ENCODE data around the gene COX11. TPM values are rescaled to one million over a fixed set of nuclear protein-coding genes. Genes with fewer than 3 reads are reported as not detected.

The COX11 gene
- polyA plus RNA-seq, 1 of the 3 experiments (the other 2 are of a cell fraction) = 85.8 TPM

- TF ChIP-seq EP300 (IDR thresholded peaks at IDR 0.05; ENCODE audit: borderline replicate concordance in 1 of 2, low read depth in 1 of 2, low read length in 1 of 2) (no peak), RXRA (IDR thresholded peaks at IDR 0.05; ENCODE audit: borderline replicate concordance, low read depth) (no peak), MXI1 (IDR thresholded peaks at IDR 0.05; ENCODE audit: low read depth, low read length) (no peak), GABPA (IDR thresholded peaks at IDR 0.05; ENCODE audit: low read depth) (no peak), FOXM1 (IDR thresholded peaks at IDR 0.05; ENCODE audit: low read depth) (no peak), CHD2 (IDR thresholded peaks at IDR 0.05; ENCODE audit: low read length, partially characterized antibody) (no peak)
Measured at GRCh38 chr17:54951286-54951685, 17.2 kb downstream of the COX11 start (continued).

GRCh38 chr17:54950116-54950515 is 18.3 kb downstream of the COX11 start:
- no peaks in the 10 kb centered on the region; the same call in 1 of the 2 replicates for H3K9me3 ChIP-seq
- peaks cover 5% of the 10 kb centered on the region for H3F3A ChIP-seq (replicated peaks; ENCODE audit: insufficient read depth)
- no peak overlapping the region for H3K4me2 ChIP-seq
- H4K20me1 ChIP-seq (ENCODE audit: insufficient read depth) = no peaks in the 10 kb centered on the region
- no peaks in the 10 kb centered on the region for H3K4me1 ChIP-seq (ENCODE audit: control insufficient read depth in 1 of 2, insufficient read depth in 2 of 2, low read depth in 1 of 2, low read length in 1 of 2)
- no peaks in the 10 kb centered on the region for H3K9me2 ChIP-seq
- peaks cover 52 to 75% of the 10 kb centered on the region in 2 experiments for H3K36me3 ChIP-seq (replicated peaks in 1 of 2; ENCODE audit: control insufficient read depth in 1 of 2, insufficient read depth in 2 of 2, low read length in 1 of 2)
- no peak overlapping the region for H3K4me3 ChIP-seq (ENCODE audit: low read depth in 2 of 2, low read length in 1 of 2)
- no peak for TF ChIP-seq TAF1 (IDR thresholded peaks at IDR 0.05; ENCODE audit: borderline replicate concordance, low read depth, low read length)
- TF ChIP-seq FOXM1 (IDR thresholded peaks at IDR 0.05; ENCODE audit: low read depth) = no peak
- no peak for TF ChIP-seq YY1 (IDR thresholded peaks at IDR 0.05; ENCODE audit: low read depth)
- no peak overlapping the region for H2AFZ ChIP-seq (ENCODE audit: low read depth)
- H3K27me3 ChIP-seq (ENCODE audit: insufficient read depth) = no peaks in the 10 kb centered on the region
- WGBS (ENCODE audit: low lambda C conversion rate) = 98% methylated on average over 2 of the region's 2 CpGs
- H3K27ac ChIP-seq (ENCODE audit: low read depth in 2 of 2, low read length in 1 of 2) = no peak overlapping the region
- no peak for DNase-seq
- H3K9ac ChIP-seq = no peak overlapping the region
- CTCF ChIA-PET = interaction anchor here (0.9 to 1.8 kb wide), 3 partner anchors 18 to 38 kb away, joined by 3 to 4 read pairs (median 3); no protein-coding TSS in a partner anchor
- POLR2A ChIA-PET = interaction anchor here (1.4 kb wide), 1 partner anchor 18 kb away, joined by 3 read pairs; no protein-coding TSS in a partner anchor
- H3K79me2 ChIP-seq (ENCODE audit: insufficient read depth) = no peaks in the 10 kb centered on the region

- no peak overlapping the region for H3K9ac ChIP-seq
- no peaks in the 10 kb centered on the region for H3K9me2 ChIP-seq
- H3K79me2 ChIP-seq (ENCODE audit: insufficient read depth) = no peaks in the 10 kb centered on the region
- DNase-seq = no peak
- CTCF ChIA-PET = no interaction called here
- H3K36me3 ChIP-seq (replicated peaks in 1 of 2; ENCODE audit: control insufficient read depth in 1 of 2, insufficient read depth in 2 of 2, low read length in 1 of 2) = peaks cover 48 to 61% of the 10 kb centered on the region in 2 experiments
- POLR2A ChIA-PET = no interaction called here
- no peak overlapping the region for H3K4me2 ChIP-seq
- peak overlapping the region in 1 of 2 experiments; percentile 38; a peak in 1 of 4 replicates for H3K27ac ChIP-seq (ENCODE audit: low read depth in 2 of 2, low read length in 1 of 2)
- 46% methylated on average over 5 of the region's 5 CpGs for WGBS (ENCODE audit: low lambda C conversion rate)
- no peaks in the 10 kb centered on the region for H3K4me1 ChIP-seq (ENCODE audit: control insufficient read depth in 1 of 2, insufficient read depth in 2 of 2, low read depth in 1 of 2, low read length in 1 of 2)
- no peak overlapping the region for H2AFZ ChIP-seq (ENCODE audit: low read depth)
- peaks cover 5% of the 10 kb centered on the region for H3F3A ChIP-seq (replicated peaks; ENCODE audit: insufficient read depth)
- no peaks in the 10 kb centered on the region; the same call in 1 of the 2 replicates for H3K9me3 ChIP-seq
- no peak overlapping the region for H3K4me3 ChIP-seq (ENCODE audit: low read depth in 2 of 2, low read length in 1 of 2)
- no peaks in the 10 kb centered on the region for H3K27me3 ChIP-seq (ENCODE audit: insufficient read depth)
- no peaks in the 10 kb centered on the region for H4K20me1 ChIP-seq (ENCODE audit: insufficient read depth)
- TF ChIP-seq SIN3A (IDR thresholded peaks at IDR 0.05; ENCODE audit: borderline replicate concordance, low read depth, low read length) (no peak), REST (IDR thresholded peaks at IDR 0.05; ENCODE audit: low read depth, low read length) (no peak), EP300 (IDR thresholded peaks at IDR 0.05; ENCODE audit: borderline replicate concordance in 1 of 2, low read depth in 1 of 2, low read length in 1 of 2) (peak in 1 of 2 experiments; percentile 45; a peak in 1 of 4 replicates), ZBTB33 (IDR thresholded peaks at IDR 0.05; ENCODE audit: borderline replicate concordance, low read depth) (no peak), CTCF (IDR thresholded peaks at IDR 0.05) (no peak), NFIC (IDR thresholded peaks at IDR 0.05; ENCODE audit: borderline replicate concordance) (no peak), ELF1 (IDR thresholded peaks at IDR 0.05) (no peak), NRF1 (IDR thresholded peaks at IDR 0.05; ENCODE audit: low read depth, low read length) (no peak), IRF3 (IDR thresholded peaks at IDR 0.05; ENCODE audit: low read depth, low read length) (no peak), GATA2 (CRISPR knock-in tag; IDR thresholded peaks at IDR 0.05) (no peak)
Measured at GRCh38 chr17:54948380-54948779, 20.1 kb downstream of the COX11 start.

Data from SK-N-SH (cell line).